A673 (cell line): ENCODE data around the gene TRIM71. TPM values are rescaled to one million over a fixed set of nuclear protein-coding genes. Genes with fewer than 3 reads are reported as not detected.

ENCODE experiments used
- BruUV-seq: library from RNA; stranded (reverse); fragments of 400-500 nt; replicated peaks from 2 replicates; lab custom pipeline; 2021; lab: Mats Ljungman, UMichigan
- CTCF ChIA-PET: fragments of 300-600 bp; sonication (Branson Sonifier 250); formaldehyde crosslinking; loops from one replicate; lab custom pipeline; 2022; ENCODE audit warnings: antibody characterized with exemption; lab: Charles Lee
- POLR2A ChIA-PET: fragments of 300-600 bp; sonication (Branson Sonifier 250); formaldehyde crosslinking; loops from one replicate; lab custom pipeline; 2022; ENCODE audit warnings: antibody characterized with exemption; ENCODE audit not compliant: low non-redundant PET; lab: Charles Lee
- DNase-seq: peaks from one replicate; pipeline ENCODE4 v3.0.0-alpha.2; 2015; ENCODE audit warnings: low spot score
- H3K27ac ChIP-seq: fragments of 200-600 bp; sonication (generic); 2 replicates; pipeline ENCODE4 v1.5.1; 2016; ENCODE audit warnings: mixed run types, low read depth, mild to moderate bottlenecking, mixed read lengths, antibody characterized with exemption, low read length; ENCODE audit not compliant: poor library complexity, severe bottlenecking
- H3K27me3 ChIP-seq: fragments of 200-600 bp; sonication (generic); replicated peaks from 2 replicates; pipeline ENCODE4 v1.6.1; 2017; ENCODE audit warnings: mixed run types, low read depth, mild to moderate bottlenecking, mixed read lengths, antibody characterized with exemption, low read length; ENCODE audit not compliant: insufficient read depth, poor library complexity
- H3K36me3 ChIP-seq: fragments of 200-600 bp; sonication (generic); 2 replicates; pipeline ENCODE4 v1.6.1; 2016; ENCODE audit warnings: mixed run types, mild to moderate bottlenecking, mixed read lengths, antibody characterized with exemption, low read length; ENCODE audit not compliant: insufficient read depth, poor library complexity, severe bottlenecking
- H3K4me1 ChIP-seq: fragments of 200-600 bp; sonication (generic); 2 replicates; pipeline ENCODE4 v1.6.1; 2017; ENCODE audit warnings: mixed run types, mild to moderate bottlenecking, mixed read lengths, antibody characterized with exemption, low read length; ENCODE audit not compliant: insufficient read depth, poor library complexity, severe bottlenecking
- H3K4me3 ChIP-seq: fragments of 200-600 bp; sonication (generic); 2 replicates; pipeline ENCODE4 v1.5.1; 2016; ENCODE audit warnings: low read depth, mixed run types, mild to moderate bottlenecking, mixed read lengths, low read length; ENCODE audit not compliant: poor library complexity, severe bottlenecking
- H3K9me3 ChIP-seq: fragments of 200-600 bp; sonication (generic); 2 replicates; pipeline ENCODE4 v1.6.1; 2016; ENCODE audit warnings: mixed run types, low read depth, mild to moderate bottlenecking, mixed read lengths, antibody characterized with exemption, low read length; ENCODE audit not compliant: poor library complexity, severe bottlenecking
- EZH2 ChIP-seq: fragments of 200-600 bp; sonication (generic); IDR thresholded peaks from 2 replicates; pipeline ENCODE4 v1.6.1; 2017; ENCODE audit warnings: borderline replicate concordance, low read depth, mild to moderate bottlenecking, mixed read lengths, antibody characterized with exemption, low read length; ENCODE audit not compliant: poor library complexity, severe bottlenecking
- intact Hi-C: fragments of 100-400 bp; cut with micrococcal nuclease; formaldehyde crosslinking; loops from one replicate; pipeline ENCODE4 v1.10.0; 2022; ENCODE audit not compliant: unreplicated experiment
- total RNA-seq: library from RNA; stranded (reverse); gene quantifications from 2 replicates; pipeline ENCODE4 v1.2.3, GENCODE V29; 2021
- TF ChIP-seq, protein P1 (sequence below): fragments of 300-800, 200-600 bp; sonication (generic); conservative IDR thresholded peaks from 2 replicates; pipeline ENCODE4 v1.5.1; 2017; ENCODE audit warnings: low read depth, mild to moderate bottlenecking, antibody characterized with exemption, low read length, moderate library complexity, mixed read lengths

Gene TRIM71
- total RNA-seq, 1 experiment from 2014 or later = 0.30 TPM

DNA sequence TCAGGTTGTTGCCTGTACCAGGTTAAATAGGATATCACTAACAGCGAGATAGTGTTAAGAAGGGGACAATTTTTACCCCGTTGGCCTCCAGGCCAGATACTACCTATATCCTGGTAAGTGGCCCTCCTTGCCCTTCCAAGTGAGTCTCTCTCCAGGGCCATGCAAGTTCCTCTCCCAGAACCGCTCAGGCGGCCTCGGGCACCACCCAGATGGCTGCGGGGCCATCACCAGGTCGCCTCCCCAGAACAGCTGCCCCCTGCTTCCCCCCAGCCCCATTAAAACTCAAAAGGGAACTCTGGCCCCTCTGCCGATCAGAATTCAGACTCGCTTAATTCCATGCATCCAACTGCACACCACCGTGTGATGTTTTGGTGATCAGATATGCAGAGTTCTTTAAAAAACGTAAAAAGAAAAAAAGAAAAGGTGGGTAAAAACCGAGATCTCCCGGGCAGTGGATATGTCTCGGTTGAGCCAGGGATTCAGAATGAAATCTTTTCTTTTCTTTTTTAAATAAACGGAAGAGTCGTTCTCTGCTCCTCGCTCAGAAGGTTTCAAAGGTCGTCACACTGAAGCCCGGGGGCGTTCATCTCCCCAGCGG is 1.9 kb upstream of the TRIM71 start:
- Histone ChIP-seq H3K4me3 (no peak overlapping the region), H3K27ac (no peak overlapping the region), H3K9me3 (peaks cover 10% of the 10 kb centered on the region), H3K4me1 (peaks cover 4% of the 10 kb centered on the region), H3K36me3 (no peaks in the 10 kb centered on the region), H3K27me3 (peaks cover 60% of the 10 kb centered on the region)
- TF ChIP-seq, protein P1, sequence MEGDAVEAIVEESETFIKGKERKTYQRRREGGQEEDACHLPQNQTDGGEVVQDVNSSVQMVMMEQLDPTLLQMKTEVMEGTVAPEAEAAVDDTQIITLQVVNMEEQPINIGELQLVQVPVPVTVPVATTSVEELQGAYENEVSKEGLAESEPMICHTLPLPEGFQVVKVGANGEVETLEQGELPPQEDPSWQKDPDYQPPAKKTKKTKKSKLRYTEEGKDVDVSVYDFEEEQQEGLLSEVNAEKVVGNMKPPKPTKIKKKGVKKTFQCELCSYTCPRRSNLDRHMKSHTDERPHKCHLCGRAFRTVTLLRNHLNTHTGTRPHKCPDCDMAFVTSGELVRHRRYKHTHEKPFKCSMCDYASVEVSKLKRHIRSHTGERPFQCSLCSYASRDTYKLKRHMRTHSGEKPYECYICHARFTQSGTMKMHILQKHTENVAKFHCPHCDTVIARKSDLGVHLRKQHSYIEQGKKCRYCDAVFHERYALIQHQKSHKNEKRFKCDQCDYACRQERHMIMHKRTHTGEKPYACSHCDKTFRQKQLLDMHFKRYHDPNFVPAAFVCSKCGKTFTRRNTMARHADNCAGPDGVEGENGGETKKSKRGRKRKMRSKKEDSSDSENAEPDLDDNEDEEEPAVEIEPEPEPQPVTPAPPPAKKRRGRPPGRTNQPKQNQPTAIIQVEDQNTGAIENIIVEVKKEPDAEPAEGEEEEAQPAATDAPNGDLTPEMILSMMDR = no peak
- DNase-seq = no peak
- no TSS peak for BruUV-seq
- intact Hi-C loops = no loop called here
- POLR2A ChIA-PET = no interaction called here
- CTCF ChIA-PET = no interaction called here

DNA sequence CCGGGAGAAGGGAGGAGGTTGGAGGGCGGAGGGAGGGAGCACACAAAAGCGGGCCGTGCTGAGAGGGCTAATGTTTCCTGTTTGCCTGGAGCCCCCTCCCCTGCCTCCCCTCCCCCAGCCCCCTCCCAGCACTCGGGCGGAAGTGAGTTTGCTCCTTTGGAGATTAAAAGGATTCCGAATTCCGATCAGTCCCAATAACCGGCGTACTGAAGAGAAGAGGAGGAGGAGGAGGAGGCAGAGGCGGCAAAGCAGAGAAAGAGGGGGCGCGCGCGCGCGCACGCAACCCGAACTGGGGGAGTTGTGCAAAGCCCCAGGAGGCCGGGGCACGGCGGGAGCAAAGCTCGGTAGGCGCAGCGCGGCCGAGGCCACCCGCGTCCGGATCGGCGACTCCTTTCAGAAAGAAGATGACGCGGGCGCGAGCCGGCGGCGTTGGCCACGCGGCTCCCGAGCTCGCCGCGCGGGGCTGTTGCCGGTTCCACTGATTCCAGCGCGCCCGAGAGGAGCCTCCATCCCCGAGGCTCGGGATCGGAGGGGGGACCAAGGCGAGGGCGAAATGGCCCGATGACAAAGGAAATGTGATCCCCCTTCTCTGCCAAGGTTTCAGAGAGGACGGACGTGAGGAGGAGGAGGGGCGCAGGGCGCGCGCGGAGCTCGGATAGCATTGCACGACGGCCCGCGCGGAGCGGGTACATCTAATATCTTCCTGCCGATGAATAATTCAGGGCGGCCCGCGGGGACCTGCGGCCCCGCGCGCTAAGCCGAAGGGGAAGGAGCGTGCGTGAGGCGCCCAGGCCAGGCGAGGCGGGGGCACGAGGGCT is 1.1 kb upstream of the TRIM71 start:
- intact Hi-C loops = no loop called here

DNA sequence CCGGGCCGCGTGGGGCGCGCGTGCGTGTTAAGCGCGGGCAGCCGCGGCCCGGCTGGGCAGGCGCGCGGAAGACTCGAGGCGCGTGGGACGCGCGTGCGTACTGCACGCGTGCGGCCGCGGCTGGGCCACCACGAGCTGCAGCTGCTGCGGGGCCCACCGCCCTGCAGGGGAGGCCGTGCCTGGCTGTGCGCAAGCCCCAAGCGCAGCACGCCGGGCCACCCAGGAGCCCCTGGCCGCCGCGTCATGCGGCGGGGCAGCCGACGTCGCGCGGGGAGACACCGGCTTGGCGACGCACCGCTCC is 590 bp upstream of the TRIM71 start:
- TF ChIP-seq, protein P1 = no peak
- TF ChIP-seq EZH2 = no peak
- ChIA-PET POLR2A (no interaction called here), CTCF (no interaction called here)
- BruUV-seq = no TSS peak
- no peak overlapping the region for H3K27ac ChIP-seq
- H3K36me3 ChIP-seq = no peaks in the 10 kb centered on the region
- peaks cover 10% of the 10 kb centered on the region for H3K9me3 ChIP-seq
- H3K4me3 ChIP-seq = peak overlapping the region; percentile 50
- intact Hi-C loops = no loop called here
- H3K27me3 ChIP-seq = peaks cover 71% of the 10 kb centered on the region
- H3K4me1 ChIP-seq = peaks cover 4% of the 10 kb centered on the region
- DNase-seq = no peak

More for the DNA sequence above, 1.1 kb upstream of the TRIM71 start:
- ChIA-PET POLR2A (no interaction called here), CTCF (no interaction called here)
- no peak for TF ChIP-seq EZH2
- TF ChIP-seq, protein P1 = no peak
- BruUV-seq = no TSS peak
- peak; percentile 39 for DNase-seq
- no peaks in the 10 kb centered on the region for H3K36me3 ChIP-seq
- peaks cover 66% of the 10 kb centered on the region for H3K27me3 ChIP-seq
- peaks cover 10% of the 10 kb centered on the region for H3K9me3 ChIP-seq
- H3K27ac ChIP-seq = no peak overlapping the region
- H3K4me3 ChIP-seq = peak overlapping the region; percentile 50
- peaks cover 4% of the 10 kb centered on the region for H3K4me1 ChIP-seq
